BE2C (cell line): Measurements from ENCODE around the gene TRERF1.
A peak's percentile ranks its signal among the peaks of the same experiment; 100 is the strongest.

Source experiments
- DNase-seq: peaks from one replicate; pipeline ENCODE4 v3.0.0-alpha.2; 2020
- H3K27me3 ChIP-seq: fragments of 250-450 bp; sonication (Bioruptor Pico); 2 replicates; pipeline ENCODE4 v1.5.1; 2020; ENCODE audit warnings: mild to moderate bottlenecking
- H3K36me3 ChIP-seq: fragments of 250-450 bp; sonication (Bioruptor Pico); 2 replicates; pipeline ENCODE4 v1.5.1; 2020; ENCODE audit warnings: mild to moderate bottlenecking
- H3K4me1 ChIP-seq: fragments of 250-450 bp; sonication (Bioruptor Pico); 2 replicates; pipeline ENCODE4 v1.5.1; 2020
- H3K4me3 ChIP-seq: 2 replicates; pipeline ENCODE4 v1.5.1; 2011; ENCODE audit warnings: low read depth, low read length
- H3K9me3 ChIP-seq: fragments of 250-450 bp; sonication (Bioruptor Pico); 2 replicates; pipeline ENCODE4 v1.5.1; 2020
- TF ChIP-seq, protein P1 (sequence below): IDR thresholded peaks from 2 replicates; pipeline ENCODE4 v1.5.1; 2012; ENCODE audit warnings: mild to moderate bottlenecking, low read depth, low read length

Gene TRERF1

DNA sequence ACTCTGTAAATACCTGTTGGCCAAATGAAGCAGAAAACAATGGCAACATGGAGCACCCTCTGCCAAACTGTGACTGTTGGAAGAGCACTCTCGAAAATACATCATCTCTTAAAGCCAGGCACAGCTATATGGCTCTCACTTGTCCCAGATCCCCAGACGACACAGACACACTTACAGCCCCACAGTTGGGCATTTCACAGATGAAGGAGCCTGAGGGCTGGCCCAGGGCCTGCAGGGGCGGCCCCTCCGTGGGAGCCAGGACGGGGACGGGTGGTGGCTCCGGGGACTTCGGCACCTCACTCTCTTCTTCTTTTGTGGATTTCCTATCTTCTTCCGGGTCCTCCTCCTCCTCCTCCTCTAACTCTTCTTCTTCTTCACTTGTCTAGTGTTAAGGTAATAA is 215.7 kb downstream of the TRERF1 start:
- Histone ChIP-seq H3K9me3 (no peaks in the 10 kb centered on the region), H3K36me3 (peaks cover 11% of the 10 kb centered on the region)

DNA sequence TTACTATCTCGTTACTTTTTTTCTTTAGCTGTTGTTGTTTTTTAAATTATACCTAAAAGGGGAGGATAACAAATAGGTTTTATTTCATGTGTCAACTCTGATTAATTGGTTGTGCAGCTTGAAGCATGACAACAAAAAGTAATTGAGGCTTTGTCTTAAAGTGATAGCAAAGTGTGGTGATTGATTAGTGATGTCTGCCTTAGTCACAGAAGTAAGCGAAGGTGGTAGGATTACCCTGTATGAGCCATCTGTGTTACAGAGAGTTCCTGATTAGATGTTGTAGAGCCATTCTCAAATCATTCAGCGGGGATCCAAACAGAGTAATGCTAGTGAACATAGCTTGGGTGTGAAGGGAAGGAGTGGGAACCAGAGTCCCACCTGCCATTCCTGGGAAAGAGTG is 219.7 kb downstream of the TRERF1 start:
- Histone ChIP-seq H3K9me3 (no peaks in the 10 kb centered on the region), H3K27me3 (no peaks in the 10 kb centered on the region), H3K4me1 (peaks cover 5% of the 10 kb centered on the region; the same call in 1 of the 2 replicates), H3K4me3 (no peak overlapping the region), H3K36me3 (peaks cover 8% of the 10 kb centered on the region; the same call in 1 of the 2 replicates)
- no peak for DNase-seq
- TF ChIP-seq, protein P1, sequence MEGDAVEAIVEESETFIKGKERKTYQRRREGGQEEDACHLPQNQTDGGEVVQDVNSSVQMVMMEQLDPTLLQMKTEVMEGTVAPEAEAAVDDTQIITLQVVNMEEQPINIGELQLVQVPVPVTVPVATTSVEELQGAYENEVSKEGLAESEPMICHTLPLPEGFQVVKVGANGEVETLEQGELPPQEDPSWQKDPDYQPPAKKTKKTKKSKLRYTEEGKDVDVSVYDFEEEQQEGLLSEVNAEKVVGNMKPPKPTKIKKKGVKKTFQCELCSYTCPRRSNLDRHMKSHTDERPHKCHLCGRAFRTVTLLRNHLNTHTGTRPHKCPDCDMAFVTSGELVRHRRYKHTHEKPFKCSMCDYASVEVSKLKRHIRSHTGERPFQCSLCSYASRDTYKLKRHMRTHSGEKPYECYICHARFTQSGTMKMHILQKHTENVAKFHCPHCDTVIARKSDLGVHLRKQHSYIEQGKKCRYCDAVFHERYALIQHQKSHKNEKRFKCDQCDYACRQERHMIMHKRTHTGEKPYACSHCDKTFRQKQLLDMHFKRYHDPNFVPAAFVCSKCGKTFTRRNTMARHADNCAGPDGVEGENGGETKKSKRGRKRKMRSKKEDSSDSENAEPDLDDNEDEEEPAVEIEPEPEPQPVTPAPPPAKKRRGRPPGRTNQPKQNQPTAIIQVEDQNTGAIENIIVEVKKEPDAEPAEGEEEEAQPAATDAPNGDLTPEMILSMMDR, result no peak

More for the DNA sequence above, 215.7 kb downstream of the TRERF1 start:
- Histone ChIP-seq H3K4me1 (no peaks in the 10 kb centered on the region), H3K4me3 (no peak overlapping the region), H3K27me3 (no peaks in the 10 kb centered on the region)
- no peak for DNase-seq
- TF ChIP-seq, protein P1, result no peak

DNA sequence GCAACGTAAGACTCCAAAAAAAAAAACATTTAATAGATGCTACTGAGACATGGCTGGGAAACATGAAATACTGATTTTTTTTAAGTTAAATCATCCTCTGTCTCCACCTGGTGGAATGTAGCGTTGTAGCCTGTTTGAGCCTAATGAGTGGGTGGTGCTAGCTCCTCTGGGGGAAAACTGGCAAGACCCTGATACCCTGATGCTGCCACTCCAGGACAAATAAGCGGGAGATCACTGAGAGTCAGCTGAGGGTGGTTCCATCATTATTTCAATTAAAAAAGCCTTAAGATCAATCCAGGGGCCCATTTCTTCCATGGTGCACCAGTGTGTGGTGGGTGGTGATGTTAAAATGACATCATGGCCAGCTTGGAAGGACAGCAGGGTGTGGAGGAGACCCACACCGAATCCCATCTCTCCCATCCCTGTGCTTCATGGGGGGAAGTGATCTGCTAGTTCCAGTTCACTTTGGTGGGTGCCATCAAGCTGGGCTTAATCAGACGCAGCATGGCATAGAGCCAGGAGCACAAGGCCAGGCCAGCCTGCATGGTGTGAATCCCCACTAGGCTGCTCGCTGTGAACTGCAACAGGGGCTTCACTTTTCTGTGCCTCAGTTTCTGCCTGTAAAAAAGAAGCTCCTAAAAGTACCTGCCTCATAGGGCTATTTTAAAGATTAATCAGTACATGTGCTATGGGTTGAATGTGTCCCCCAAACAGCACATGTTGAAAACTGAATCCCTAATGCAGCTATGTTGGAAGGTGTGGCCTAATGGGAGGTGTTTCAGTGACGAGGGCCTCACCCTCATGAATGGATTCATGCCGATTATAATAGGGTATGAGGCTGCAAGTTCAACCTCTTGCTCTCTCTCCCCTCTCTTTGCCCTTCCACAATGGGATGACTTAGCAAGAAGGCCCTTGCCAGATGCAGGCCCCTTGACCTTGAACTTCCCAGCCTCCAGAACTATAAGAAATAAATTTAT is 221.1 kb downstream of the TRERF1 start:
- no peaks in the 10 kb centered on the region for H3K9me3 ChIP-seq
- no peak overlapping the region for H3K4me3 ChIP-seq
- peaks cover 3% of the 10 kb centered on the region; the same call in 1 of the 2 replicates for H3K36me3 ChIP-seq
- TF ChIP-seq, protein P1, result peak; percentile 44
- no peaks in the 10 kb centered on the region for H3K27me3 ChIP-seq
- peak; percentile 38 for DNase-seq
- peaks cover 5% of the 10 kb centered on the region; the same call in 1 of the 2 replicates for H3K4me1 ChIP-seq

DNA sequence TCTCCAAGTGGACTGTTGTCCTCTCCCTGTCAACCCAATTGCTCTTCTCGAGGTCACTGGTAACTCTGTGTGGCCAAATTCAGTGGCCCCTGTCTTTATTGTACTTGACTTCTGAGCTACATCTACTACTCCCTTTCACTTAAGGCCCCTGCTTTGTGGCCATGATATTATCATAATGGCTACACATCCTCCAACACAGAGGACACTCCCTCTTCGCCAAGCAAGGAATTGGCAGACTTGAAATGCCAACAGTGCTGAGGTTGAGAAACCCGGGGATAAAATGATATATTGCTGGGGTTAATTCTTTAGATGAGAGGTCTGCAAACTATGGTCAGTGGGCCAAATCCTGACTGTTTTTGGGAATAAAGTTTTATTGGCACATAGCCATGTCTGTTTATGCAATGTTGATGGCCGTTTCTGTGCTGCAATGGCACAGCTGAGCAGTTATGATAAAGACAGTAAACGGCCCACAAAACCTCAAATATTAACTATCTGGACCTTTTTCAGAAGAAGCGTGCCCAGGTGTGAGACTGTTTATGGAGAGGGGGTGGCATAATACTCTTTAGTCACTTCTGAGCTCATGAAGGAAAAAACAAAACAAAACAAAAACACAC is 222.1 kb downstream of the TRERF1 start:
- peaks cover 5% of the 10 kb centered on the region for H3K4me1 ChIP-seq
- no peaks in the 10 kb centered on the region for H3K27me3 ChIP-seq
- DNase-seq, result no peak
- H3K4me3 ChIP-seq, result no peak overlapping the region
- peaks cover 2% of the 10 kb centered on the region; the same call in 1 of the 2 replicates for H3K36me3 ChIP-seq
- H3K9me3 ChIP-seq, result no peaks in the 10 kb centered on the region
- TF ChIP-seq, protein P1, result no peak

DNA sequence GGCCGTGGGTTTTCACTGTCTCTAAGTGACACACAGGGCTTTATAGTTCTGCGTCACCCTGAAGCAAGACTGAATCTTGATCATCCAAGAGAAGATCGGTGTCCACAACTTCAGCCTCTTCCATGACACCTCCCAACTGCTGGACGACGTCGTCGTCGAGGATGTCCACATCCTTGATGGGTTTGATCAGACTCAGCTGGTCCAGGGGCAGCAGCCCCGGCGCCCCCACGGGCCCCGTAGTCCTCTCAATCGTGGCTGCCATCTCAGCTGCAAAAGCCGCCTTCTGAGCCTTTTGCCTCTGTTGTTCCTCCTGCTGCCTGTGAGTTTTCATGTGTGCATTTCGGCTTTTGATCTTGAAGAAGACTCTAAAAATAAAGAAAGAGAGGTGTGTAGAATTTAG is 223.4 kb downstream of the TRERF1 start:
- no peaks in the 10 kb centered on the region for H3K27me3 ChIP-seq
- no peak overlapping the region for H3K4me3 ChIP-seq
- no peak for DNase-seq
- no peaks in the 10 kb centered on the region; the same call in 1 of the 2 replicates for H3K36me3 ChIP-seq
- TF ChIP-seq, protein P1, result no peak
- H3K4me1 ChIP-seq, result peaks cover 5% of the 10 kb centered on the region
- no peaks in the 10 kb centered on the region for H3K9me3 ChIP-seq
